Measurements from ENCODE around the gene TSEN2.
"Not testable (repeated sequence)": the region's sequence is repeated elsewhere in the genome, so short reads cannot be mapped to it uniquely, and the experiment has no call there.

Gene TSEN2

GRCh38 chr3:12452361-12453330 lies 31.6 kb upstream of the TSEN2 start:
- DNase-seq, result no peak

- no peak for DNase-seq
Measured at GRCh38 chr3:12454076-12454815, 30.0 kb upstream of the TSEN2 start.

GRCh38 chr3:12454816-12455121 lies 29.5 kb upstream of the TSEN2 start:
- DNase-seq, result no peak

GRCh38 chr3:12455740-12456139 lies 28.5 kb upstream of the TSEN2 start:
- no peak for DNase-seq

- DNase-seq, result no peak
Measured at GRCh38 chr3:12456441-12456840, 27.8 kb upstream of the TSEN2 start.

GRCh38 chr3:12457380-12457779 lies 26.9 kb upstream of the TSEN2 start:
- DNase-seq, result not testable (repeated sequence)

GRCh38 chr3:12458901-12459300 lies 25.4 kb upstream of the TSEN2 start:
- no peak for DNase-seq

- DNase-seq, result no peak
Measured at GRCh38 chr3:12460127-12460526, 24.2 kb upstream of the TSEN2 start.

GRCh38 chr3:12461097-12461649 lies 23.1 kb upstream of the TSEN2 start:
- DNase-seq, result no peak

GRCh38 chr3:12462159-12462947 lies 21.9 kb upstream of the TSEN2 start:
- DNase-seq, result no peak

GRCh38 chr3:12463686-12464085 lies 20.6 kb upstream of the TSEN2 start:
- no peak for DNase-seq

GRCh38 chr3:12464181-12464580 lies 20.1 kb upstream of the TSEN2 start:
- no peak for DNase-seq

- no peak for DNase-seq
Measured at GRCh38 chr3:12465151-12465835, 19.0 kb upstream of the TSEN2 start.

- no peak for DNase-seq
Measured at GRCh38 chr3:12465836-12466225, 18.4 kb upstream of the TSEN2 start.

- no peak for DNase-seq
Measured at GRCh38 chr3:12467746-12468145, 16.5 kb upstream of the TSEN2 start.

- no peak for DNase-seq
Measured at GRCh38 chr3:12468276-12468675, 16.0 kb upstream of the TSEN2 start.

GRCh38 chr3:12468757-12469156 lies 15.5 kb upstream of the TSEN2 start:
- no peak for DNase-seq

GRCh38 chr3:12469222-12469621 lies 15.1 kb upstream of the TSEN2 start:
- not testable (repeated sequence) for DNase-seq

GRCh38 chr3:12470111-12470510 lies 14.2 kb upstream of the TSEN2 start:
- DNase-seq, result no peak

GRCh38 chr3:12470680-12471079 lies 13.6 kb upstream of the TSEN2 start:
- no peak for DNase-seq

- DNase-seq, result no peak
Measured at GRCh38 chr3:12471241-12471640, 13.0 kb upstream of the TSEN2 start.

GRCh38 chr3:12472000-12472610 lies 12.2 kb upstream of the TSEN2 start:
- DNase-seq, result no peak

Measured in NCI-H748 treated with DMSO at 0.1 percent for 48 hours (cell line).